ENCODE measurements around the gene BSG.

DNA sequence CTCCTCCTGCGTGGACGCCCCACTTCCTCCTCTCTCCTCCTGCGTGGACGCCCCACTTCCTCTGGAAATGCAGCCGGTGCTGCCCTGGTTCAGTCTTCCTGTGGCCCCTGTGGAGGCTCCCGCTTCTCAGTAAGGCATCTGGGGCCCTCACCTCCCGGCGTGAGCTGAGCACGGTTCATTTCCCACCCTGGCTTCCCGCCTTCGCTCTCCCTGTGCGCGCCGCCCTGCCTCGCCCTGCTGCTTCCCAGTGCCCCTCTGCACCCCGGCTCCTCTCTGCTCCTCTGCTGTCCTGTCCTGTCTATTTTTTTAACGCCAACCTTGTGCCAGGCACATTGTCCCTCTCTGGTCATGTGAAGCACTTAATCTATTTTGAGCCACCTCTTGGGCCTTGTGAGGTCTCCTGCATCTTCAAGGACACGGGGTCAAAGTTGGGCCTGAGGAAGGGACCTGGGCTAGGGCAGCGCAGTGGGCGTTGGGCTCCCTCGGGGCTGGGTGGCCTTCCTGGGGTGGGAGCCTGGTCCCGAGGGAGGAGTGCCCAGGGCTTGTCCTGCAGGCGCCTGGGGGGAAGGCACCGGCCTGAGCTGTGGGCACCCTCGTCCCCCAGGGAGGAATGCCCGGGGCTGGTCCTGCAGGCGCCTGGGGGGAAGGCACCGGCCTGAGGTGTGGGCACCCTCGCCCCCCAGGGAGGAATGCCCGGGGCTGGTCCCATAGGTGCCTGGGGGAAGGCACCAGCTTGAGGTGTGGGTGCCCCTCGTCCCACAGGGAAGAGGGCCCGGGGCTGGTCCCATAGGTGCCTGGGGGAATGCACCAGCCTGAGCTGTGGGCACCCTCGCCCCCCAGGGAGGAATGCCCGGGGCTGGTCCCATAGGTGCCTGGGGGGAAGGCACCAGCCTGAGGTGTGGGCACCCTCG is 30.2 kb downstream of the BSG start:
- TF ChIP-seq CTCF (IDR thresholded peaks at IDR 0.05) (no peak), POLR2A (IDR thresholded peaks at IDR 0.05) (no peak)
